Endothelial cell of umbilical vein (primary cell): ENCODE measurements around the gene RFX6. TPM values are rescaled to one million over a fixed set of nuclear protein-coding genes. Genes with fewer than 3 reads are reported as not detected.

Experiments used
- BruUV-seq: library from RNA; stranded (reverse); fragments of 400-500 nt; replicated peaks from 2 replicates; lab custom pipeline; 2021; lab: Mats Ljungman, UMichigan
- CTCF ChIA-PET: fragments of 300-600, 350-600 bp; sonication (Branson Sonifier 250); formaldehyde crosslinking; loops from one replicate; lab custom pipeline; 2021; ENCODE audit warnings: antibody characterized with exemption, inconsistent platforms; lab: Charles Lee
- POLR2A ChIA-PET: fragments of 300-600, 350-600 bp; sonication (Branson Sonifier 250); formaldehyde crosslinking; loops from one replicate; lab custom pipeline; 2021; ENCODE audit warnings: antibody characterized with exemption, inconsistent platforms; lab: Charles Lee
- DNase-seq: peaks from one replicate; pipeline ENCODE4 v3.0.0-alpha.2; 2011; ENCODE audit warnings: low read depth, low spot score
- FAIRE-seq: peaks from 2 replicates; lab custom pipeline; 2011; peaks lifted over from hg19 to GRCh38; lab: Jason Lieb, UNC
- H2AFZ ChIP-seq: 2 replicates; pipeline ENCODE4 v1.6.0; 2012; ENCODE audit warnings: low read depth, low read length, control low read depth, inconsistent platforms
- H3K27ac ChIP-seq: 2 replicates; pipeline ENCODE4 v1.5.1; 2011; ENCODE audit warnings: low read depth, mild to moderate bottlenecking, control low read depth, low read length, moderate library complexity; ENCODE audit not compliant: insufficient read depth
- H3K27me3 ChIP-seq, 2 experiments: 2 replicates each; pipeline versions ENCODE4 v1.6.0 to v1.6.1; 2011; ENCODE audit warnings: low read length in 2 of 2, mixed read lengths in 1 of 2; ENCODE audit not compliant: control insufficient read depth in 2 of 2, insufficient read depth in 2 of 2
- H3K36me3 ChIP-seq, 2 experiments: 2 replicates in 1 of 2; 3 replicates in 1 of 2; pipeline ENCODE4 v1.5.1; 2011; ENCODE audit warnings: low read length in 2 of 2, mild to moderate bottlenecking in 1 of 2, moderate library complexity in 1 of 2; ENCODE audit not compliant: control insufficient read depth in 2 of 2, insufficient read depth in 2 of 2; ENCODE audit errors: extremely low read depth in 1 of 2
- H3K4me1 ChIP-seq: 3 replicates; pipeline ENCODE4 v1.5.1; 2011; ENCODE audit warnings: mild to moderate bottlenecking, low read length; ENCODE audit not compliant: control insufficient read depth, insufficient read depth; ENCODE audit errors: extremely low read depth
- H3K4me2 ChIP-seq: 2 replicates; pipeline ENCODE4 v1.6.1; 2011; ENCODE audit warnings: low read length, control low read depth, mixed read lengths; ENCODE audit not compliant: insufficient read depth
- H3K4me3 ChIP-seq, 3 experiments: fragments of 200-600 bp in 1 of 3; sonication (generic), shearing (Covaris generic) in 1 of 3; replicated peaks in 1 of 3; 2 replicates each; pipeline ENCODE4 v1.5.1; 2011 to 2016; ENCODE audit warnings: control low read depth in 3 of 3, low read length in 3 of 3, mild to moderate bottlenecking in 2 of 3, inconsistent platforms in 1 of 3, low read depth in 1 of 3, moderate library complexity in 1 of 3; ENCODE audit not compliant: insufficient read depth in 1 of 3
- H3K79me2 ChIP-seq: 2 replicates; pipeline ENCODE4 v1.6.0; 2012; ENCODE audit warnings: low read length, inconsistent platforms; ENCODE audit not compliant: control insufficient read depth, insufficient read depth
- H3K9ac ChIP-seq: replicated peaks from 2 replicates; pipeline ENCODE3; 2011; ENCODE audit warnings: low read length, control low read depth; ENCODE audit not compliant: insufficient read depth; ENCODE audit errors: extremely low read depth
- H3K9me1 ChIP-seq: replicated peaks from 3 replicates; pipeline ENCODE4 v1.6.0; 2011; ENCODE audit warnings: mild to moderate bottlenecking, low read length; ENCODE audit not compliant: control insufficient read depth, insufficient read depth; ENCODE audit errors: extremely low read depth
- H3K9me3 ChIP-seq: replicated peaks from 2 replicates; pipeline ENCODE4 v1.5.1; 2012; ENCODE audit warnings: low read length, inconsistent platforms; ENCODE audit not compliant: control insufficient read depth, insufficient read depth
- H4K20me1 ChIP-seq: replicated peaks from 2 replicates; pipeline ENCODE3; 2011; ENCODE audit warnings: mild to moderate bottlenecking, low read length; ENCODE audit not compliant: control insufficient read depth, insufficient read depth; ENCODE audit errors: extremely low read depth
- EZH2 ChIP-seq: IDR thresholded peaks from 2 replicates; pipeline ENCODE4 v1.6.1; 2012; ENCODE audit warnings: borderline replicate concordance, low read depth, mild to moderate bottlenecking, moderate library complexity, low read length, inconsistent platforms; ENCODE audit not compliant: severe bottlenecking
- FOS ChIP-seq: IDR thresholded peaks from 2 replicates; pipeline ENCODE4 v1.6.1; 2011; ENCODE audit warnings: mild to moderate bottlenecking, low read length, moderate library complexity, borderline replicate concordance; ENCODE audit not compliant: insufficient read depth
- GATA2 ChIP-seq: IDR thresholded peaks from 2 replicates; pipeline ENCODE4 v1.7.0; 2011; ENCODE audit warnings: low read depth, mild to moderate bottlenecking, moderate library complexity, mixed read lengths, low read length; ENCODE audit not compliant: insufficient read length, insufficient read depth
- JUN ChIP-seq: IDR thresholded peaks from 2 replicates; pipeline ENCODE4 v1.6.1; 2011; ENCODE audit warnings: borderline replicate concordance, low read depth; ENCODE audit not compliant: insufficient read length, insufficient read depth
- MYC ChIP-seq: IDR thresholded peaks from one replicate; pipeline ENCODE4 v1.6.1; 2011; ENCODE audit warnings: mild to moderate bottlenecking, low read depth, low read length
- POLR2A ChIP-seq: IDR thresholded peaks from 2 replicates; pipeline ENCODE4 v1.6.1; 2012; ENCODE audit warnings: low read depth, mild to moderate bottlenecking, control low read depth, low read length
- POLR2AphosphoS5 ChIP-seq: IDR thresholded peaks from 2 replicates; pipeline ENCODE4 v1.6.1; 2012; ENCODE audit warnings: low read depth, mild to moderate bottlenecking, control low read depth, low read length, moderate library complexity; ENCODE audit not compliant: insufficient read depth
- dilution Hi-C: fragments of 300-500 bp; cut with MboI; formaldehyde crosslinking; loops from one replicate; pipeline ENCODE4 v1.15.0; 2019; ENCODE audit warnings: low sequenced_read_pairs; ENCODE audit not compliant: extremely low pct_ligation_motif_present
- intact Hi-C: fragments of 100-400 bp; cut with micrococcal nuclease; formaldehyde crosslinking; loops from one replicate; pipeline ENCODE4 v1.10.0; 2022
- polyA plus RNA-seq, 4 experiments: library from polyadenylated mRNA; depleted of rRNA in 3 of 4; stranded (reverse) in 3 of 4; unstranded in 1 of 4; fragments of >200 nt; gene quantifications; 2 replicates each; pipeline versions ENCODE4 v1.2.1 to v1.2.3, GENCODE V29; 2011 to 2012; ENCODE audit warnings: missing spikeins in 1 of 4
- total RNA-seq: library from RNA; stranded (reverse); gene quantifications from 2 replicates; pipeline ENCODE4 v1.2.3, GENCODE V29; 2021
- TF ChIP-seq, protein P1 (sequence below), 2 donors: IDR thresholded peaks; 1 replicate in 1 of 2; 2 replicates in 1 of 2; pipeline ENCODE4 v1.5.1; 2011; ENCODE audit warnings: low read length in 2 of 2, mild to moderate bottlenecking in 2 of 2, moderate library complexity in 2 of 2, control low read depth in 1 of 2, inconsistent platforms in 1 of 2, low read depth in 1 of 2; ENCODE audit not compliant: insufficient read depth in 1 of 2; ENCODE audit errors: extremely low read depth in 1 of 2
- TF ChIP-seq, protein P2 (sequence below): IDR thresholded peaks from 2 replicates; pipeline ENCODE4 v1.6.1; 2011; ENCODE audit not compliant: insufficient read depth, insufficient read length

RFX6 gene
- total and polyA plus RNA-seq, 2 donors (not counting 3 experiments of a cell fraction or from before 2014, with no cell fraction given), result not detected

GRCh38 chr6:116974526-116975316, 97.7 kb downstream of the RFX6 start:
- TF ChIP-seq POLR2A (no peak), JUN (no peak), EZH2 (no peak), GATA2 (no peak), MYC (no peak), POLR2AphosphoS5 (no peak), FOS (no peak)
- TF ChIP-seq, protein P1, sequence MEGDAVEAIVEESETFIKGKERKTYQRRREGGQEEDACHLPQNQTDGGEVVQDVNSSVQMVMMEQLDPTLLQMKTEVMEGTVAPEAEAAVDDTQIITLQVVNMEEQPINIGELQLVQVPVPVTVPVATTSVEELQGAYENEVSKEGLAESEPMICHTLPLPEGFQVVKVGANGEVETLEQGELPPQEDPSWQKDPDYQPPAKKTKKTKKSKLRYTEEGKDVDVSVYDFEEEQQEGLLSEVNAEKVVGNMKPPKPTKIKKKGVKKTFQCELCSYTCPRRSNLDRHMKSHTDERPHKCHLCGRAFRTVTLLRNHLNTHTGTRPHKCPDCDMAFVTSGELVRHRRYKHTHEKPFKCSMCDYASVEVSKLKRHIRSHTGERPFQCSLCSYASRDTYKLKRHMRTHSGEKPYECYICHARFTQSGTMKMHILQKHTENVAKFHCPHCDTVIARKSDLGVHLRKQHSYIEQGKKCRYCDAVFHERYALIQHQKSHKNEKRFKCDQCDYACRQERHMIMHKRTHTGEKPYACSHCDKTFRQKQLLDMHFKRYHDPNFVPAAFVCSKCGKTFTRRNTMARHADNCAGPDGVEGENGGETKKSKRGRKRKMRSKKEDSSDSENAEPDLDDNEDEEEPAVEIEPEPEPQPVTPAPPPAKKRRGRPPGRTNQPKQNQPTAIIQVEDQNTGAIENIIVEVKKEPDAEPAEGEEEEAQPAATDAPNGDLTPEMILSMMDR (IDR thresholded peaks at IDR 0.05; ENCODE audit: extremely low read depth in 1 of 2, insufficient read depth in 1 of 2, low read depth in 1 of 2, low read length in 2 of 2), result no peak
- TF ChIP-seq, protein P2, sequence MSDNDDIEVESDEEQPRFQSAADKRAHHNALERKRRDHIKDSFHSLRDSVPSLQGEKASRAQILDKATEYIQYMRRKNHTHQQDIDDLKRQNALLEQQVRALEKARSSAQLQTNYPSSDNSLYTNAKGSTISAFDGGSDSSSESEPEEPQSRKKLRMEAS, result no peak
- BruUV-seq, result no TSS peak
- intact Hi-C loops, result no loop called here
- Histone ChIP-seq H3K4me1 (no peaks in the 10 kb centered on the region), H3K4me3 (no peak overlapping the region), H3K9me1 (no peaks in the 10 kb centered on the region), H4K20me1 (no peaks in the 10 kb centered on the region), H2AFZ (no peak overlapping the region), H3K79me2 (no peaks in the 10 kb centered on the region), H3K36me3 (no peaks in the 10 kb centered on the region), H3K9me3 (no peaks in the 10 kb centered on the region), H3K4me2 (no peak overlapping the region), H3K27me3 (no peaks in the 10 kb centered on the region), H3K9ac (no peak overlapping the region), H3K27ac (no peak overlapping the region)
- POLR2A ChIA-PET, result no interaction called here
- dilution Hi-C loops, result no loop called here
- CTCF ChIA-PET, result interaction anchor here (1.4 kb wide), 1 partner anchor 11 kb away, joined by 4 read pairs; no protein-coding TSS in a partner anchor
- FAIRE-seq (no peak), DNase-seq (no peak)
